GM12872 (cell line): ENCODE measurements around the gene NHLRC3.

ENCODE experiments used
- TF ChIP-seq, protein P1 (sequence below): IDR thresholded peaks from 3 replicates; pipeline ENCODE4 v1.5.1; 2011; ENCODE audit warnings: low read depth, mild to moderate bottlenecking, low read length, moderate library complexity; ENCODE audit not compliant: insufficient read depth

NHLRC3 gene

DNA sequence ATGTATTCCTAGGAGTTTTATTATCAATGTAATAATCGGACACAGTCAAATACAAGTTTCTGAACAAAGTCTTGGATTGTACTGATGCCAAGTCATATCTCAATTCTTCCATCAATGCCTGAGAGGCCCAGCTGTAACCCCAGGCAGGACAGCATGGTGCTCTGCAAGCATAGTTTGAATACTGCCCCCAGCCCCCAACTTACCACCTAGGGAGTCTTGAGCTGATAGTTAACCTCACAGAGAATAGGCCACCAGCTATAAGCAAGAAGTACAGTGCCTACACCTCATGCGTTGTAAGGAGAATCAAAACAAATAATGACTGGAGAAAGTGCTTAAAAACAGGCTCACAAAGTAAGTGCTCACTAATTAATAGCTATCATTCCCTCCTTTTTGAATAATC is 3.1 kb upstream of the NHLRC3 start:
- TF ChIP-seq, protein P1, sequence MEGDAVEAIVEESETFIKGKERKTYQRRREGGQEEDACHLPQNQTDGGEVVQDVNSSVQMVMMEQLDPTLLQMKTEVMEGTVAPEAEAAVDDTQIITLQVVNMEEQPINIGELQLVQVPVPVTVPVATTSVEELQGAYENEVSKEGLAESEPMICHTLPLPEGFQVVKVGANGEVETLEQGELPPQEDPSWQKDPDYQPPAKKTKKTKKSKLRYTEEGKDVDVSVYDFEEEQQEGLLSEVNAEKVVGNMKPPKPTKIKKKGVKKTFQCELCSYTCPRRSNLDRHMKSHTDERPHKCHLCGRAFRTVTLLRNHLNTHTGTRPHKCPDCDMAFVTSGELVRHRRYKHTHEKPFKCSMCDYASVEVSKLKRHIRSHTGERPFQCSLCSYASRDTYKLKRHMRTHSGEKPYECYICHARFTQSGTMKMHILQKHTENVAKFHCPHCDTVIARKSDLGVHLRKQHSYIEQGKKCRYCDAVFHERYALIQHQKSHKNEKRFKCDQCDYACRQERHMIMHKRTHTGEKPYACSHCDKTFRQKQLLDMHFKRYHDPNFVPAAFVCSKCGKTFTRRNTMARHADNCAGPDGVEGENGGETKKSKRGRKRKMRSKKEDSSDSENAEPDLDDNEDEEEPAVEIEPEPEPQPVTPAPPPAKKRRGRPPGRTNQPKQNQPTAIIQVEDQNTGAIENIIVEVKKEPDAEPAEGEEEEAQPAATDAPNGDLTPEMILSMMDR = no peak

DNA sequence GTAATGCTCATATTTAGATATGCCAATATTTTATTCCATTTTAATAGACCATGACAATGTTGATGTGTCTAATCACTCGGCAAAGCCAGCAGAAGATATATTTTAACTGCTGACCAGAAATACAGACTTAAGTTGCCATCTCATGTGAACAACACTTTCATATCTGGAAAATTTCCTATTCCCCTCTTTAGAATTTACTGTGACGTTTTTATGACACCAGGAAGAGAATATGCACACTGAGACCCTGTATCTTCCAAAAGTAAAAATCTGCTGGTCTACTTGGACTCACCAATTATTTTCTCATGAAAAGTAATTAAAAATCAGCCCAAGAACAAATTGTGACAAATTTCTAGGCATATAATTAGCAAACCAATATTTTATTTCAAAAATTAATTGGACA is 2.5 kb upstream of the NHLRC3 start:
- TF ChIP-seq, protein P1 = no peak

DNA sequence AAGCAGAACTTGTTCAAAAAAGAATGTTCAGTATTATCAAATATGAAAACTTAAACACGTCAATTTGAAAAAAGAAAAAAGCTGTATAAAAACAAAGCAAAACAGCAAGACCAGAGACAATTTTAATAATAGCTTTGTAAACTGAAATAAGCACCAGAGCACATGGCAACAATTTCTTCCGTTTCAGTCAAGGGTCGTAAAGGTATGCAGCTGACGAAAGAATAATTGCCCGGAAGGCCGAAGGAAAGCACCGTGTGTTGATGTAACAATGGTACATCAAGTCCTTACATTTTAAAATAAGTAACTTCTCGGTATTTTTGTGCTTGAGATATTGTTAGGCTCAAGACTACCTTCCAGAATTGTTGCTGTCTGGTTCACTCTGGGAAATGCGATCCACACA is 2.0 kb upstream of the NHLRC3 start:
- TF ChIP-seq, protein P1 = no peak

DNA sequence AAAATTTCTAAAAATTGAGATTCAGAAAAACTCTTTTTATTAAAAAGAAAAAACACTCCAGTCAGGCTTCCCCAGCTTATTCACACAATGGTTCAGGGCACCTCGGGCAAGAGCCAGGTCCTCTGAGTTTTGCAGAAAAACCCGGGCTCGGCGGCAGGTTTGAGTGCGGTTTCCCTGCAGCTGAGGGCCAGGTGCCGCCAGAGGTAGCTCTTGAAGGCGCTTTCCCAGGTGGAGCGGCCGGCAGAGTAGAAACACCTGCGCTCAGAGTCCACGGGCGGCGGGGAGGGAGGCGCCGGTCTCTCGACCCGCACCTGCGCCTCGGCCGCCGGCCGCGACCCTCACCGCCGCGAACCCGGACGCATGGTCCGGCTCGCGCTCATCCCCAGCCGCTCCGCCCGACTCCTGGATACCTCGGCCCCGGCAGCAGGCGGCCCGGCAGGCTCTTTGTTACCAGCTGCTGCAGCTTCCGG is 811 bp upstream of the NHLRC3 start:
- TF ChIP-seq, protein P1 = no peak

DNA sequence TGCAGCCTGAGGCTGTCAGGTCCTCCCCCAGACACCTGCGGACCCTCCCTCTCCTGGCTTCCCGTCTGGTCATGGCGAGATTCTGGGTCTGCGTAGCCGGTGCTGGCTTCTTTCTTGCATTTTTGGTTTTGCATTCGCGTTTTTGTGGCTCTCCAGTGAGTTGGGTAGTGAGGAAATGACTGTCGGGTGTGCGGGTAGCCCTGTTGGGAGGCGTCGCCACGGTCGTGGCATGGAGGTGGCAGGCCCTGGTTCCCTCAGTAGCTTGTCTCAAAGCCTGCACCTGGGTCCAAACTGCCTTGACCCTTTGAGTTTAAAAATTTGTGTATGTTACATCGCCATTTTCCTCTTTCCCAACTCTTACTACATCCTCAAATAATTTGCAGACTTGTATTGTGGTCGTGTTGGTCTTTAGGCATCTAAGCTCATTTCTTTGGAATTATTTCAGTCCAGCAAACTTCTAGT is 344 bp downstream of the NHLRC3 start:
- TF ChIP-seq, protein P1 = no peak

DNA sequence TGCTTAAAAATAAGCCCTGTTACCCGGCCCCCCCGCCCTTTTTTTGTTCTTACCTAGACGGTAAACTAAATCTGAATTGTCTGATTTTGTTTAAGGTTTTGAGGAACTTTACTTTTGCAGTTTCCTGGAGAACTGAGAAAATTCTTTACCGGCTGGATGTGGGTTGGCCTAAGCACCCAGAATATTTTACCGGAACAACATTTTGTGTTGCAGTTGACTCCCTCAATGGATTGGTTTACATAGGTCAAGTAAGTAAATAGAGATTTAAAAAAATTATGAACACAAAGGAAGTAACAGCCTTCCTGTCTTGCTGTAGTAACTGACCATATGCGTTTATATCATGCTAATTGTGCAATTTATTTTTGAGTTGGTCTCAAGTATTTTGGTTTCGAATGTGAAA is 785 bp downstream of the NHLRC3 start:
- TF ChIP-seq, protein P1 = no peak

DNA sequence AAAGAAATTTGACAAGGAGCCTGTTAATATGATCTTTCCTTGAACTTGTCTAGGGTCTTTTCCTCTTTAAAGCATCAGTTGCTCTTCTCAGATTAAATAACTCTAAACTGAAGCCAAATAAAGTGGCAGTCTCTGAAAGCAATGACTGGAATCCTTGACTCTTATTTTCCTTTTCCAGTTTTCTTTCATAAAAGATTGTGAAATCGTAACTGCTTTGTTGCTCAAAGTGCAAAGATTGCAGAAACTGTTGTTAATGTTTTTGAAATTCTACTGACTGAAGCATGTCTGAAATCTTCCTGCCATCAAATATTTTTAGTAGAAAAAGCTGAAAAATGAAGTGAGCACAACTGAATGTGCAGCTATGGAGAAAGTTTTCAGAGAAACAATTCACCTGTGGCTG is 1.9 kb downstream of the NHLRC3 start:
- TF ChIP-seq, protein P1 = no peak
